Stomach (tissue), 4 donors: Measurements from ENCODE around the gene UGT8.

ENCODE experiments used
- POLR2A ChIP-seq, 4 donors: fragments of 450-650 bp; IDR thresholded peaks; one replicate each; pipeline ENCODE4 v1.6.1; 2016; ENCODE audit warnings: antibody characterized with exemption in 4 of 4, control low read depth in 2 of 4, mild to moderate bottlenecking in 1 of 4, moderate library complexity in 1 of 4
- TF ChIP-seq, protein P1 (sequence below), 7 experiments: fragments of 450-650 bp in 4 of 7; fragments of 200-600 bp in 3 of 7; sonication (generic) in 3 of 7; IDR thresholded peaks; one replicate each; pipeline ENCODE4 v1.5.1; 2016 to 2019; ENCODE audit warnings: antibody characterized with exemption in 7 of 7, control low read depth in 2 of 7, mild to moderate bottlenecking in 1 of 7

DNA sequence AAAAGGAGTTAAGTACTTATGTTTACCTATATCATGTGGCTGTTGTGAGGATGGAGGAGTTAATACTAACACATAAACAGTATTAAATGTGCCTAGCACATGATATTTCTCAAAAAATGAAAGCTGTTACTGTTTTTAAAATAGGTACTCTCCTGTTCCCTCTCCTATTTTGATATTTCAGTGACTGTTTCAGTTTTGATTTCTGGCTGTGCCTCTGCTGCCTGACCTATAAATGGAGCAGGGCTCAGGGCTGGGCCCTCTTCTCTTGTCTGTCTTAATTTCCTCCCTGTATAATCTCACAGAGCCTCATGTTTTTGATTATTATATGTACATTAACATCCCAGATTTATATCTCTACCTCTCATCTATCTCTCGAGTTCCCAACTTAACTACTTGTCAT, 93.3 kb downstream of the UGT8 start:
- TF ChIP-seq, protein P1, sequence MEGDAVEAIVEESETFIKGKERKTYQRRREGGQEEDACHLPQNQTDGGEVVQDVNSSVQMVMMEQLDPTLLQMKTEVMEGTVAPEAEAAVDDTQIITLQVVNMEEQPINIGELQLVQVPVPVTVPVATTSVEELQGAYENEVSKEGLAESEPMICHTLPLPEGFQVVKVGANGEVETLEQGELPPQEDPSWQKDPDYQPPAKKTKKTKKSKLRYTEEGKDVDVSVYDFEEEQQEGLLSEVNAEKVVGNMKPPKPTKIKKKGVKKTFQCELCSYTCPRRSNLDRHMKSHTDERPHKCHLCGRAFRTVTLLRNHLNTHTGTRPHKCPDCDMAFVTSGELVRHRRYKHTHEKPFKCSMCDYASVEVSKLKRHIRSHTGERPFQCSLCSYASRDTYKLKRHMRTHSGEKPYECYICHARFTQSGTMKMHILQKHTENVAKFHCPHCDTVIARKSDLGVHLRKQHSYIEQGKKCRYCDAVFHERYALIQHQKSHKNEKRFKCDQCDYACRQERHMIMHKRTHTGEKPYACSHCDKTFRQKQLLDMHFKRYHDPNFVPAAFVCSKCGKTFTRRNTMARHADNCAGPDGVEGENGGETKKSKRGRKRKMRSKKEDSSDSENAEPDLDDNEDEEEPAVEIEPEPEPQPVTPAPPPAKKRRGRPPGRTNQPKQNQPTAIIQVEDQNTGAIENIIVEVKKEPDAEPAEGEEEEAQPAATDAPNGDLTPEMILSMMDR (IDR thresholded peaks at IDR 0.05) = no peak
- TF ChIP-seq POLR2A (IDR thresholded peaks at IDR 0.05) = no peak
